Renal cortical epithelial cell (primary cell): ENCODE measurements around the gene TENM3. TPM values are rescaled to one million over a fixed set of nuclear protein-coding genes. Genes with fewer than 3 reads are reported as not detected.

Experiments used
- DNase-seq: peaks from one replicate; pipeline ENCODE4 v3.0.0-alpha.2; 2011; ENCODE audit warnings: low read depth
- total RNA-seq: library from RNA; depleted of rRNA; stranded (reverse); fragments of >200 nt; gene quantifications from 2 replicates; pipeline ENCODE4 v1.2.3, GENCODE V29; 2014

The TENM3 gene
- total RNA-seq, 1 donor from 2014 or later: 4.5 TPM

GRCh38 chr4:182738283-182739047 is 495.3 kb downstream of the TENM3 start:
- DNase-seq: no peak

- no peak for DNase-seq
Measured at GRCh38 chr4:182740256-182740655, 497.1 kb downstream of the TENM3 start.

- DNase-seq: no peak
Measured at GRCh38 chr4:182741054-182741453, 497.9 kb downstream of the TENM3 start.

GRCh38 chr4:182741914-182742313 is 498.7 kb downstream of the TENM3 start:
- DNase-seq: no peak

- no peak for DNase-seq
Measured at GRCh38 chr4:182743815-182744214, 500.6 kb downstream of the TENM3 start.

- DNase-seq: peak; percentile 10
Measured at GRCh38 chr4:182745237-182745636, 502.0 kb downstream of the TENM3 start.

GRCh38 chr4:182746876-182747275 is 503.7 kb downstream of the TENM3 start:
- DNase-seq: no peak

- DNase-seq: no peak
Measured at GRCh38 chr4:182748283-182748682, 505.1 kb downstream of the TENM3 start.

- no peak for DNase-seq
Measured at GRCh38 chr4:182748949-182749348, 505.7 kb downstream of the TENM3 start.

- no peak for DNase-seq
Measured at GRCh38 chr4:182749667-182750167, 506.5 kb downstream of the TENM3 start.

GRCh38 chr4:182752158-182752910 is 509.1 kb downstream of the TENM3 start:
- DNase-seq: no peak

GRCh38 chr4:182754895-182755294 is 511.7 kb downstream of the TENM3 start:
- no peak for DNase-seq

GRCh38 chr4:182756161-182756690 is 513.0 kb downstream of the TENM3 start:
- no peak for DNase-seq

GRCh38 chr4:182758273-182758672 is 515.1 kb downstream of the TENM3 start:
- DNase-seq: no peak

GRCh38 chr4:182760551-182761043 is 517.4 kb downstream of the TENM3 start:
- no peak for DNase-seq

- no peak for DNase-seq
Measured at GRCh38 chr4:182764137-182764536, 520.9 kb downstream of the TENM3 start.

- no peak for DNase-seq
Measured at GRCh38 chr4:182764642-182765041, 521.4 kb downstream of the TENM3 start.

GRCh38 chr4:182765987-182766856 is 523.0 kb downstream of the TENM3 start:
- no peak for DNase-seq

GRCh38 chr4:182766857-182767250 is 523.7 kb downstream of the TENM3 start:
- DNase-seq: no peak

GRCh38 chr4:182768838-182769237 is 525.6 kb downstream of the TENM3 start:
- no peak for DNase-seq

- DNase-seq: no peak
Measured at GRCh38 chr4:182770259-182770995, 527.2 kb downstream of the TENM3 start.
